Endothelial cell of umbilical vein (primary cell): ENCODE data around the gene WNT7B. TPM values are rescaled to one million over a fixed set of nuclear protein-coding genes. Genes with fewer than 3 reads are reported as not detected.

Experiments used
- BruUV-seq: library from RNA; stranded (reverse); fragments of 400-500 nt; replicated peaks from 2 replicates; lab custom pipeline; 2021; lab: Mats Ljungman, UMichigan
- CTCF ChIA-PET: fragments of 300-600, 350-600 bp; sonication (Branson Sonifier 250); formaldehyde crosslinking; loops from one replicate; lab custom pipeline; 2021; ENCODE audit warnings: antibody characterized with exemption, inconsistent platforms; lab: Charles Lee
- POLR2A ChIA-PET: fragments of 300-600, 350-600 bp; sonication (Branson Sonifier 250); formaldehyde crosslinking; loops from one replicate; lab custom pipeline; 2021; ENCODE audit warnings: antibody characterized with exemption, inconsistent platforms; lab: Charles Lee
- DNase-seq: peaks from one replicate; pipeline ENCODE4 v3.0.0-alpha.2; 2011; ENCODE audit warnings: low read depth, low spot score
- FAIRE-seq: peaks from 2 replicates; lab custom pipeline; 2011; peaks lifted over from hg19 to GRCh38; lab: Jason Lieb, UNC
- H2AFZ ChIP-seq: 2 replicates; pipeline ENCODE4 v1.6.0; 2012; ENCODE audit warnings: low read depth, low read length, control low read depth, inconsistent platforms
- H3K27ac ChIP-seq: 2 replicates; pipeline ENCODE4 v1.5.1; 2011; ENCODE audit warnings: low read depth, mild to moderate bottlenecking, control low read depth, low read length, moderate library complexity; ENCODE audit not compliant: insufficient read depth
- H3K27me3 ChIP-seq, 2 experiments: 2 replicates each; pipeline versions ENCODE4 v1.6.0 to v1.6.1; 2011; ENCODE audit warnings: low read length in 2 of 2, mixed read lengths in 1 of 2; ENCODE audit not compliant: control insufficient read depth in 2 of 2, insufficient read depth in 2 of 2
- H3K36me3 ChIP-seq, 2 experiments: 2 replicates in 1 of 2; 3 replicates in 1 of 2; pipeline ENCODE4 v1.5.1; 2011; ENCODE audit warnings: low read length in 2 of 2, mild to moderate bottlenecking in 1 of 2, moderate library complexity in 1 of 2; ENCODE audit not compliant: control insufficient read depth in 2 of 2, insufficient read depth in 2 of 2; ENCODE audit errors: extremely low read depth in 1 of 2
- H3K4me1 ChIP-seq: 3 replicates; pipeline ENCODE4 v1.5.1; 2011; ENCODE audit warnings: mild to moderate bottlenecking, low read length; ENCODE audit not compliant: control insufficient read depth, insufficient read depth; ENCODE audit errors: extremely low read depth
- H3K4me2 ChIP-seq: 2 replicates; pipeline ENCODE4 v1.6.1; 2011; ENCODE audit warnings: low read length, control low read depth, mixed read lengths; ENCODE audit not compliant: insufficient read depth
- H3K4me3 ChIP-seq, 3 experiments: fragments of 200-600 bp in 1 of 3; sonication (generic), shearing (Covaris generic) in 1 of 3; replicated peaks in 1 of 3; 2 replicates each; pipeline ENCODE4 v1.5.1; 2011 to 2016; ENCODE audit warnings: control low read depth in 3 of 3, low read length in 3 of 3, mild to moderate bottlenecking in 2 of 3, inconsistent platforms in 1 of 3, low read depth in 1 of 3, moderate library complexity in 1 of 3; ENCODE audit not compliant: insufficient read depth in 1 of 3
- H3K79me2 ChIP-seq: 2 replicates; pipeline ENCODE4 v1.6.0; 2012; ENCODE audit warnings: low read length, inconsistent platforms; ENCODE audit not compliant: control insufficient read depth, insufficient read depth
- H3K9ac ChIP-seq: replicated peaks from 2 replicates; pipeline ENCODE3; 2011; ENCODE audit warnings: low read length, control low read depth; ENCODE audit not compliant: insufficient read depth; ENCODE audit errors: extremely low read depth
- H3K9me1 ChIP-seq: replicated peaks from 3 replicates; pipeline ENCODE4 v1.6.0; 2011; ENCODE audit warnings: mild to moderate bottlenecking, low read length; ENCODE audit not compliant: control insufficient read depth, insufficient read depth; ENCODE audit errors: extremely low read depth
- H3K9me3 ChIP-seq: replicated peaks from 2 replicates; pipeline ENCODE4 v1.5.1; 2012; ENCODE audit warnings: low read length, inconsistent platforms; ENCODE audit not compliant: control insufficient read depth, insufficient read depth
- H4K20me1 ChIP-seq: replicated peaks from 2 replicates; pipeline ENCODE3; 2011; ENCODE audit warnings: mild to moderate bottlenecking, low read length; ENCODE audit not compliant: control insufficient read depth, insufficient read depth; ENCODE audit errors: extremely low read depth
- CTCF ChIP-seq, 2 donors: IDR thresholded peaks; 1 replicate in 1 of 2; 2 replicates in 1 of 2; pipeline ENCODE4 v1.5.1; 2011; ENCODE audit warnings: low read length in 2 of 2, mild to moderate bottlenecking in 2 of 2, moderate library complexity in 2 of 2, control low read depth in 1 of 2, inconsistent platforms in 1 of 2, low read depth in 1 of 2; ENCODE audit not compliant: insufficient read depth in 1 of 2; ENCODE audit errors: extremely low read depth in 1 of 2
- EZH2 ChIP-seq: IDR thresholded peaks from 2 replicates; pipeline ENCODE4 v1.6.1; 2012; ENCODE audit warnings: borderline replicate concordance, low read depth, mild to moderate bottlenecking, moderate library complexity, low read length, inconsistent platforms; ENCODE audit not compliant: severe bottlenecking
- FOS ChIP-seq: IDR thresholded peaks from 2 replicates; pipeline ENCODE4 v1.6.1; 2011; ENCODE audit warnings: mild to moderate bottlenecking, low read length, moderate library complexity, borderline replicate concordance; ENCODE audit not compliant: insufficient read depth
- GATA2 ChIP-seq: IDR thresholded peaks from 2 replicates; pipeline ENCODE4 v1.7.0; 2011; ENCODE audit warnings: low read depth, mild to moderate bottlenecking, moderate library complexity, mixed read lengths, low read length; ENCODE audit not compliant: insufficient read length, insufficient read depth
- JUN ChIP-seq: IDR thresholded peaks from 2 replicates; pipeline ENCODE4 v1.6.1; 2011; ENCODE audit warnings: borderline replicate concordance, low read depth; ENCODE audit not compliant: insufficient read length, insufficient read depth
- MYC ChIP-seq: IDR thresholded peaks from one replicate; pipeline ENCODE4 v1.6.1; 2011; ENCODE audit warnings: mild to moderate bottlenecking, low read depth, low read length
- POLR2A ChIP-seq: IDR thresholded peaks from 2 replicates; pipeline ENCODE4 v1.6.1; 2012; ENCODE audit warnings: low read depth, mild to moderate bottlenecking, control low read depth, low read length
- POLR2AphosphoS5 ChIP-seq: IDR thresholded peaks from 2 replicates; pipeline ENCODE4 v1.6.1; 2012; ENCODE audit warnings: low read depth, mild to moderate bottlenecking, control low read depth, low read length, moderate library complexity; ENCODE audit not compliant: insufficient read depth
- dilution Hi-C: fragments of 300-500 bp; cut with MboI; formaldehyde crosslinking; loops from one replicate; pipeline ENCODE4 v1.15.0; 2019; ENCODE audit warnings: low sequenced_read_pairs; ENCODE audit not compliant: extremely low pct_ligation_motif_present
- intact Hi-C: fragments of 100-400 bp; cut with micrococcal nuclease; formaldehyde crosslinking; loops from one replicate; pipeline ENCODE4 v1.10.0; 2022
- polyA plus RNA-seq, 4 experiments: library from polyadenylated mRNA; depleted of rRNA in 3 of 4; stranded (reverse) in 3 of 4; unstranded in 1 of 4; fragments of >200 nt; gene quantifications; 2 replicates each; pipeline versions ENCODE4 v1.2.1 to v1.2.3, GENCODE V29; 2011 to 2012; ENCODE audit warnings: missing spikeins in 1 of 4
- total RNA-seq: library from RNA; stranded (reverse); gene quantifications from 2 replicates; pipeline ENCODE4 v1.2.3, GENCODE V29; 2021
- TF ChIP-seq, protein P1 (sequence below): IDR thresholded peaks from 2 replicates; pipeline ENCODE4 v1.6.1; 2011; ENCODE audit not compliant: insufficient read depth, insufficient read length

The WNT7B gene
- total and polyA plus RNA-seq, 2 donors (not counting 3 experiments of a cell fraction or from before 2014, with no cell fraction given), result not detected

- FAIRE-seq (no peak), DNase-seq (no peak)
- no peaks in the 10 kb centered on the region for H3K9me3 ChIP-seq
- CTCF ChIA-PET, result interaction anchor here (1.1 kb wide), 1 partner anchor 306 kb away, joined by 3 read pairs; no protein-coding TSS in a partner anchor
- BruUV-seq, result no TSS peak
- H3K9ac ChIP-seq, result no peak overlapping the region
- H3K36me3 ChIP-seq, result no peaks in the 10 kb centered on the region
- no peak overlapping the region for H3K4me3 ChIP-seq
- no peaks in the 10 kb centered on the region for H3K79me2 ChIP-seq
- H3K27ac ChIP-seq, result no peak overlapping the region
- H2AFZ ChIP-seq, result no peak overlapping the region
- H3K9me1 ChIP-seq, result no peaks in the 10 kb centered on the region
- H3K27me3 ChIP-seq, result peaks cover 17 to 21% of the 10 kb centered on the region in 2 experiments
- intact Hi-C loops, result no loop called here
- H3K4me2 ChIP-seq, result no peak overlapping the region
- no peak for TF ChIP-seq FOS
- no peak for TF ChIP-seq MYC
- H3K4me1 ChIP-seq, result no peaks in the 10 kb centered on the region
- dilution Hi-C loops, result no loop called here
- no peaks in the 10 kb centered on the region for H4K20me1 ChIP-seq
- POLR2A ChIA-PET, result no interaction called here
Observed at GRCh38 chr22:45884201-45885062, 92.5 kb downstream of the WNT7B start.

DNA sequence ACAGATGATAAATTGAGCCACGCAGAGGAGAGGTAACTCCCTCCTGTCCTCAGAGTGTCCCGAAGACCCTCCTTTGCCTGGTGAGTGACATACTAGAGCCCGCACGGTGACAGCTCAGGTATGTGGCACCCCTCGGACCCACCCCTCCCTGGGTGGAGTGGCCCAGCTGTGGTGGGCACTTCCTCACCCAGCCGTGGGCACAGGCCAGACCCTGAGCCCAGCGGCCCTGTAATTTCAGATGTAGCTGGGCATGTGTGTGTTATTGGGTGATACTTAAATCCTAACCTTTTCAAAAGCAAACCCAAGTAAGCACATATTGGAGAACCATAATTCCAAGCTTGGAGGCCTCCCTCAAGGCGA is 93.2 kb downstream of the WNT7B start:
- Histone ChIP-seq H3K4me1 (no peaks in the 10 kb centered on the region), H3K79me2 (no peaks in the 10 kb centered on the region), H3K4me2 (no peak overlapping the region), H3K27ac (no peak overlapping the region), H2AFZ (no peak overlapping the region), H3K36me3 (no peaks in the 10 kb centered on the region), H3K27me3 (peaks cover 22 to 24% of the 10 kb centered on the region in 2 experiments), H3K9ac (no peak overlapping the region), H3K4me3 (no peak overlapping the region), H3K9me3 (no peaks in the 10 kb centered on the region), H4K20me1 (no peaks in the 10 kb centered on the region), H3K9me1 (no peaks in the 10 kb centered on the region)
- FAIRE-seq, result no peak
- dilution Hi-C loops (no loop called here), intact Hi-C loops (no loop called here)
- POLR2A ChIA-PET, result no interaction called here
- no TSS peak for BruUV-seq
- DNase-seq, result no peak
- CTCF ChIA-PET, result interaction anchor here (1.1 kb wide), 1 partner anchor 306 kb away, joined by 3 read pairs; no protein-coding TSS in a partner anchor
- TF ChIP-seq EZH2, result no peak
- TF ChIP-seq GATA2, result no peak
- TF ChIP-seq, protein P1, sequence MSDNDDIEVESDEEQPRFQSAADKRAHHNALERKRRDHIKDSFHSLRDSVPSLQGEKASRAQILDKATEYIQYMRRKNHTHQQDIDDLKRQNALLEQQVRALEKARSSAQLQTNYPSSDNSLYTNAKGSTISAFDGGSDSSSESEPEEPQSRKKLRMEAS, result no peak
- TF ChIP-seq FOS, result no peak
- TF ChIP-seq POLR2AphosphoS5, result no peak
- no peak for TF ChIP-seq POLR2A
- TF ChIP-seq MYC, result no peak
- no peak for TF ChIP-seq JUN
- TF ChIP-seq CTCF (IDR thresholded peaks at IDR 0.05; ENCODE audit: extremely low read depth in 1 of 2, insufficient read depth in 1 of 2, low read depth in 1 of 2, low read length in 2 of 2), result no peak
